Measurements from ENCODE around the gene SGO2. TPM values are rescaled to one million over a fixed set of nuclear protein-coding genes. Genes with fewer than 3 reads are reported as not detected.
A peak's percentile ranks its signal among the peaks of the same experiment; 100 is the strongest.

The SGO2 gene
- total and polyA plus RNA-seq, 2 of the 13 experiments (the other 11 are each of a cell fraction or from before 2014, with no cell fraction given) = 5.1 to 16.2 TPM

GRCh38 chr2:200525882-200526651 is at the start of gene SGO2 (continued):
- TF ChIP-seq ZNF777 (CRISPR knock-in tag; IDR thresholded peaks at IDR 0.05) (peak; percentile 55; the same call in 1 of the 2 replicates), ZNF143 (CRISPR knock-in tag; IDR thresholded peaks at IDR 0.05) (peak; percentile 86), ZBTB20 (CRISPR knock-in tag; IDR thresholded peaks at IDR 0.05; ENCODE audit: borderline replicate concordance, low read depth) (peak; percentile 76; the same call in 1 of the 2 replicates), HNF1B (CRISPR knock-in tag; IDR thresholded peaks at IDR 0.05) (peak; percentile 93), CHCHD3 (CRISPR knock-in tag; IDR thresholded peaks at IDR 0.05) (peak; percentile 80; the same call in 1 of the 2 replicates), JUN (CRISPR knock-in tag; IDR thresholded peaks at IDR 0.05) (peak; percentile 73), STAT6 (CRISPR knock-in tag; IDR thresholded peaks at IDR 0.05; ENCODE audit: borderline replicate concordance) (0 out of 2 replicates have a peak, but pooled peaks have one; percentile 47), ZNF18 (CRISPR knock-in tag; IDR thresholded peaks at IDR 0.05; ENCODE audit: insufficient replicate concordance) (no peak), MATR3 (CRISPR knock-in tag; IDR thresholded peaks at IDR 0.05) (no peak), RFXAP (CRISPR knock-in tag; IDR thresholded peaks at IDR 0.05; ENCODE audit: borderline replicate concordance) (peak; percentile 87; the same call in 1 of the 2 replicates), TAF15 (IDR thresholded peaks at IDR 0.05; ENCODE audit: low read depth, low read length, poor library complexity, severe bottlenecking) (no peak), TBX2 (CRISPR knock-in tag; IDR thresholded peaks at IDR 0.05; ENCODE audit: borderline replicate concordance) (peak; percentile 79), RFX3 (CRISPR knock-in tag; IDR thresholded peaks at IDR 0.05) (peak; percentile 58), GLI4 (CRISPR knock-in tag; IDR thresholded peaks at IDR 0.05; ENCODE audit: borderline replicate concordance) (no peak), ZNF598 (CRISPR knock-in tag; IDR thresholded peaks at IDR 0.05; ENCODE audit: borderline replicate concordance) (peak; percentile 84), SYNCRIP (IDR thresholded peaks at IDR 0.05; ENCODE audit: insufficient read depth, low read depth, low read length) (no peak), BCL3 (CRISPR knock-in tag; IDR thresholded peaks at IDR 0.05) (peak; percentile 68), TBP (CRISPR knock-in tag; IDR thresholded peaks at IDR 0.05) (no peak), ZNF615 (CRISPR knock-in tag; IDR thresholded peaks at IDR 0.05; ENCODE audit: borderline replicate concordance) (no peak), MLLT10 (CRISPR knock-in tag; IDR thresholded peaks at IDR 0.05) (no peak), ZNF331 (CRISPR knock-in tag; IDR thresholded peaks at IDR 0.05) (peak; percentile 75), RAD21 (CRISPR knock-in tag; IDR thresholded peaks at IDR 0.05) (peak; percentile 55)

Data from HepG2 (cell line).